Lower leg skin (tissue), 4 donors: ENCODE results near the gene TP53. TPM values are rescaled to one million over a fixed set of nuclear protein-coding genes. Genes with fewer than 3 reads are reported as not detected.
"Not testable (repeated sequence)": the region's sequence is repeated elsewhere in the genome, so short reads cannot be mapped to it uniquely, and the experiment has no call there.

Experiments
- DNase-seq, 2 donors: peaks; one replicate each; pipeline ENCODE4 v3.0.0-alpha.2; 2019; ENCODE audit warnings: low spot score in 2 of 2
- H3K4me3 ChIP-seq: fragments of 200-600 bp; sonication (generic); 2 replicates; pipeline ENCODE4 v1.5.1; 2017; ENCODE audit warnings: mild to moderate bottlenecking, low read depth; ENCODE audit not compliant: poor library complexity, severe bottlenecking
- CTCF ChIP-seq, 3 donors: fragments of 450-650 bp; IDR thresholded peaks; one replicate each; pipeline ENCODE4 v1.5.1; 2016; ENCODE audit warnings: antibody characterized with exemption in 3 of 3, mild to moderate bottlenecking in 3 of 3, moderate library complexity in 2 of 3
- POLR2A ChIP-seq, 2 donors: fragments of 450-650 bp; IDR thresholded peaks; one replicate each; pipeline ENCODE4 v1.6.1; 2016 to 2017; ENCODE audit warnings: antibody characterized with exemption in 2 of 2, mild to moderate bottlenecking in 1 of 2, moderate library complexity in 1 of 2
- WGBS, 2 donors: methylation state at CpG; one replicate each; pipeline ENCODE4 v1.1.5; 2018; 5-methylcytosine and 5-hydroxymethylcytosine counted together
- intact Hi-C: fragments of 100-400 bp; cut with DNase I; formaldehyde crosslinking; loops from one replicate; pipeline ENCODE4 v1.15.0; 2023; ENCODE audit warnings: low total_unique reads
- total RNA-seq, 4 donors: library from RNA; depleted of rRNA; stranded (reverse); fragments of >200 nt; gene quantifications; one replicate each; pipeline ENCODE4 v1.1.0, GENCODE V29; 2016

The TP53 gene
- total RNA-seq, 4 donors from 2014 or later: 42.8 to 57.3 (median 50.8) TPM

DNA sequence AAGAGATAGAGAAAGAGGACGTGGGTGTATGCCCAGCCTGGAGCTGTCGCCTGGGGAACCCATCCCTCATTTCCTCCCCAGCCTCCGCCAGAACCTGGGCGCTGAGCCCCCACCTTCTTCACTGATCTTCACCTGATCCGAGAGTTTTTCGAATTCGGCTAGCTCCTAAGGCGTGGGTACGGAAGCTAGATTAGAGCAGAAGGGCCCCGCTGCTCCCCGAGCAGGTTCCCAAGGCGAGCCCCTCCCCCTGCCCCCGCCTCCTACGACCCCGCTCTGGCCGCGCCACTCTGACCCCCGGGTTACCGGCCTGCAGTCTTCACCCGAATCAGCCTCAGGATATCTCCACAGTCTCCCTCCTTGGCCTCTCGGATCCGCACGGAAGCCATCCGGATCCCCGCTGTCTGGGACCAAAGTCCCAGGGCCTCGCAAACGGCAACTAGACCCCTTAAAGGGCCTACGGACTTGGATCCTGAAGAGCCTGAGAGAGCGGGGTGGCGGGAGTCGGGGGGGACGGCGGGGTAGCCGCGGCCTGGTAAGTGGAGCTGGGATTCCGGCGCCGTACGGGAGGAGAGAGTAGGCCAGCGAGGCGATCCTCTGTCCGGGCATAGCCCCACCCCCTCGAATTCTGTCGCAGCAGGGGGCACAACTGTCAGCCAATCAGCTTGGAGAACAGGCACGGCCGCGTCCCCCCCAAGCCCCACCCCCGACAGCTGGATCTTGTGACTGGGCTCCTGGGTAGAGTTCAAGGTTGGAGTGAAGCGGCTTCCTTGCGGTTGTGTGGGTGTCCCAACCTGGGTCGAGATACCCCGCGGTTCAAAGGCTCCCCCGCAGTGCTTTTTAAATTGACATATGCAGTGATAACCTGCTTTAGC lies 59.8 kb downstream of the TP53 start, which contains the start of gene SAT2:
TSS of gene SAT2 (minus strand) at position 572 of the 872 bp plus-strand sequence. CDS start at position 386, 186 bp downstream.
- intact Hi-C loops: no loop called here
- DNase-seq: peak; percentile 94 to 99
- TF ChIP-seq POLR2A (IDR thresholded peaks at IDR 0.05): peak in 1 of 2 donors; percentile 43
- no peak for TF ChIP-seq CTCF (IDR thresholded peaks at IDR 0.05)
- peak within 1 kb of the TSS; percentile 55 for H3K4me3 ChIP-seq
- WGBS, 2 donors: 1 to 2% methylated on average over 35 to 50 of the region's 54 CpGs

- 17 to 22% methylated on average over 6 of the region's 6 CpGs for WGBS, 2 donors
- peak overlapping the region; percentile 55 for H3K4me3 ChIP-seq
- no peak for DNase-seq
- TF ChIP-seq POLR2A (IDR thresholded peaks at IDR 0.05) (no peak), CTCF (IDR thresholded peaks at IDR 0.05) (no peak)
- intact Hi-C loops: no loop called here
Measured at GRCh38 chr17:7626956-7627249, 60.4 kb downstream of the TP53 start.

- 76 to 91% methylated on average over 7 of the region's 7 CpGs for WGBS, 2 donors
- no peak overlapping the region for H3K4me3 ChIP-seq
- DNase-seq: no peak
- TF ChIP-seq CTCF (IDR thresholded peaks at IDR 0.05) (no peak), POLR2A (IDR thresholded peaks at IDR 0.05) (no peak)
- intact Hi-C loops: no loop called here
Measured at GRCh38 chr17:7626307-7626706, 61.0 kb downstream of the TP53 start.

GRCh38 chr17:7625749-7626148 lies 61.5 kb downstream of the TP53 start:
- intact Hi-C loops, DNase-seq: not testable (repeated sequence)
- WGBS, 2 donors: 95 to 96% methylated on average over 16 of the region's 16 CpGs

GRCh38 chr17:7623661-7624060 lies 63.6 kb downstream of the TP53 start:
- WGBS, 2 donors: 87 to 90% methylated on average over 5 of the region's 5 CpGs
- intact Hi-C loops: no loop called here
- no peak for DNase-seq
- TF ChIP-seq POLR2A (IDR thresholded peaks at IDR 0.05) (no peak), CTCF (IDR thresholded peaks at IDR 0.05) (no peak)
- H3K4me3 ChIP-seq: no peak overlapping the region

More at GRCh38 chr17:7625749-7626148, 61.5 kb downstream of the TP53 start:
- not testable (repeated sequence) for H3K4me3 ChIP-seq

- DNase-seq: no peak
- H3K4me3 ChIP-seq: no peak overlapping the region
- 80 to 85% methylated on average over 8 of the region's 8 CpGs for WGBS, 2 donors
- no peak for TF ChIP-seq POLR2A (IDR thresholded peaks at IDR 0.05)
- TF ChIP-seq CTCF (IDR thresholded peaks at IDR 0.05): no peak
- intact Hi-C loops: no loop called here
Measured at GRCh38 chr17:7620835-7621234, 66.5 kb downstream of the TP53 start.
